Fibroblast of lung (primary cell): ENCODE data around the gene CTRL.

ENCODE experiments used
- CTCF ChIP-seq, 2 donors: IDR thresholded peaks in 1 of 2; conservative IDR thresholded peaks in 1 of 2; 1 replicate in 1 of 2; 2 replicates in 1 of 2; pipeline ENCODE4 v1.5.1; 2011 to 2012; ENCODE audit warnings: low read length in 2 of 2, control low read depth in 1 of 2, inconsistent platforms in 1 of 2, low read depth in 1 of 2, mild to moderate bottlenecking in 1 of 2
- EZH2 ChIP-seq: IDR thresholded peaks from 2 replicates; pipeline ENCODE4 v1.5.1; 2012; ENCODE audit warnings: low read length, control low read depth, mild to moderate bottlenecking; ENCODE audit errors: missing control alignments

GRCh38 chr16:67880584-67880983 is 51.1 kb downstream of the CTRL start:
- TF ChIP-seq CTCF (conservative IDR thresholded peaks at IDR 0.05 in 1 of 2, IDR thresholded peaks at IDR 0.05 in 1 of 2; ENCODE audit: low read depth in 1 of 2, low read length in 2 of 2), result no peak
- no peak for TF ChIP-seq EZH2
